Activated naive CD4-positive, alpha-beta T cell treated with anti-CD3 and anti-CD28 coated beads for 36 hours (primary cell): ENCODE data around the gene BICC1. TPM values are rescaled to one million over a fixed set of nuclear protein-coding genes. Genes with fewer than 3 reads are reported as not detected.

Experiments
- CTCF ChIA-PET: fragments of 350-600 bp; sonication (Branson Sonifier 250); formaldehyde crosslinking; loops from one replicate; lab custom pipeline; 2021; ENCODE audit warnings: antibody characterized with exemption; lab: Charles Lee
- DNase-seq: peaks from one replicate; pipeline ENCODE4 v3.0.0-alpha.2; 2020
- H3K27ac Mint-ChIP-seq: one replicate; pipeline ENCODE4 v1.8.0; 2021; ENCODE audit warnings: mild to moderate bottlenecking, mixed read lengths
- H3K27me3 Mint-ChIP-seq: one replicate; pipeline ENCODE4 v1.8.0; 2021; ENCODE audit warnings: low read depth, mixed read lengths
- H3K36me3 Mint-ChIP-seq: one replicate; pipeline ENCODE4 v1.8.0; 2021; ENCODE audit warnings: low read depth, mixed read lengths
- H3K4me1 Mint-ChIP-seq: one replicate; pipeline ENCODE4 v1.8.0; 2021; ENCODE audit warnings: low read depth, mixed read lengths
- H3K4me3 Mint-ChIP-seq: one replicate; pipeline ENCODE4 v1.8.0; 2021; ENCODE audit warnings: mild to moderate bottlenecking, moderate library complexity, mixed read lengths
- H3K9me3 Mint-ChIP-seq: one replicate; pipeline ENCODE4 v1.8.0; 2021; ENCODE audit warnings: mixed read lengths
- intact Hi-C: fragments of 100-400 bp; cut with micrococcal nuclease; formaldehyde crosslinking; loops from one replicate; pipeline ENCODE4 v1.15.1; 2023
- total RNA-seq, 2 experiments: library from RNA; stranded (reverse); gene quantifications; one replicate each; pipeline ENCODE4 v1.2.3, GENCODE V29; 2021

The BICC1 gene
- total RNA-seq, 2 experiments from 2014 or later, result not detected

- CTCF ChIA-PET, result no interaction called here
- no peak for DNase-seq
- H3K4me1 Mint-ChIP-seq, result no peaks in the 10 kb centered on the region
- H3K36me3 Mint-ChIP-seq, result no peaks in the 10 kb centered on the region
- no peaks in the 10 kb centered on the region for H3K9me3 Mint-ChIP-seq
- H3K27me3 Mint-ChIP-seq, result no peaks in the 10 kb centered on the region
- no peak overlapping the region for H3K4me3 Mint-ChIP-seq
- intact Hi-C loops, result no loop called here
- H3K27ac Mint-ChIP-seq, result no peak overlapping the region
Observed at GRCh38 chr10:58575491-58575890, 62.8 kb downstream of the BICC1 start.

- Mint-ChIP-seq H3K4me3 (no peak overlapping the region), H3K27me3 (no peaks in the 10 kb centered on the region), H3K27ac (no peak overlapping the region), H3K9me3 (no peaks in the 10 kb centered on the region), H3K4me1 (no peaks in the 10 kb centered on the region), H3K36me3 (no peaks in the 10 kb centered on the region)
- CTCF ChIA-PET, result no interaction called here
- intact Hi-C loops, result no loop called here
- no peak for DNase-seq
Observed at GRCh38 chr10:58576751-58577436, 64.2 kb downstream of the BICC1 start.

- DNase-seq, result no peak
- CTCF ChIA-PET, result no interaction called here
- H3K36me3 Mint-ChIP-seq, result no peaks in the 10 kb centered on the region
- no peaks in the 10 kb centered on the region for H3K9me3 Mint-ChIP-seq
- intact Hi-C loops, result no loop called here
- no peaks in the 10 kb centered on the region for H3K4me1 Mint-ChIP-seq
- no peaks in the 10 kb centered on the region for H3K27me3 Mint-ChIP-seq
- no peak overlapping the region for H3K4me3 Mint-ChIP-seq
- H3K27ac Mint-ChIP-seq, result no peak overlapping the region
Observed at GRCh38 chr10:58577437-58577777, 64.7 kb downstream of the BICC1 start.

GRCh38 chr10:58578366-58578765, 65.7 kb downstream of the BICC1 start:
- CTCF ChIA-PET, result no interaction called here
- Mint-ChIP-seq H3K4me1 (no peaks in the 10 kb centered on the region), H3K9me3 (no peaks in the 10 kb centered on the region), H3K36me3 (no peaks in the 10 kb centered on the region), H3K27me3 (no peaks in the 10 kb centered on the region), H3K27ac (no peak overlapping the region), H3K4me3 (no peak overlapping the region)
- DNase-seq, result no peak
- intact Hi-C loops, result no loop called here

- intact Hi-C loops, result no loop called here
- CTCF ChIA-PET, result no interaction called here
- H3K36me3 Mint-ChIP-seq, result no peaks in the 10 kb centered on the region
Observed at GRCh38 chr10:58579011-58579655, 66.5 kb downstream of the BICC1 start.

GRCh38 chr10:58582045-58582444, 69.4 kb downstream of the BICC1 start:
- no peak for DNase-seq
- CTCF ChIA-PET, result no interaction called here
- Mint-ChIP-seq H3K9me3 (no peaks in the 10 kb centered on the region), H3K4me1 (no peaks in the 10 kb centered on the region), H3K27me3 (peaks cover 10% of the 10 kb centered on the region), H3K36me3 (no peaks in the 10 kb centered on the region), H3K27ac (no peak overlapping the region), H3K4me3 (no peak overlapping the region)
- intact Hi-C loops, result no loop called here

More at GRCh38 chr10:58579011-58579655, 66.5 kb downstream of the BICC1 start:
- no peak overlapping the region for H3K27ac Mint-ChIP-seq
- peaks cover 5% of the 10 kb centered on the region for H3K27me3 Mint-ChIP-seq
- no peaks in the 10 kb centered on the region for H3K9me3 Mint-ChIP-seq
- no peaks in the 10 kb centered on the region for H3K4me1 Mint-ChIP-seq
- DNase-seq, result no peak
- no peak overlapping the region for H3K4me3 Mint-ChIP-seq

GRCh38 chr10:58585435-58585834, 72.8 kb downstream of the BICC1 start:
- CTCF ChIA-PET, result no interaction called here
- no peak overlapping the region for H3K4me3 Mint-ChIP-seq
- no peaks in the 10 kb centered on the region for H3K36me3 Mint-ChIP-seq
- no peak for DNase-seq
- intact Hi-C loops, result no loop called here
- H3K9me3 Mint-ChIP-seq, result no peaks in the 10 kb centered on the region
- H3K27me3 Mint-ChIP-seq, result peaks cover 15% of the 10 kb centered on the region
- no peaks in the 10 kb centered on the region for H3K4me1 Mint-ChIP-seq
- no peak overlapping the region for H3K27ac Mint-ChIP-seq

GRCh38 chr10:58586282-58587245, 73.9 kb downstream of the BICC1 start:
- H3K27me3 Mint-ChIP-seq, result peaks cover 18% of the 10 kb centered on the region
- H3K9me3 Mint-ChIP-seq, result no peaks in the 10 kb centered on the region
- no peak for DNase-seq
- H3K4me1 Mint-ChIP-seq, result no peaks in the 10 kb centered on the region
- no peak overlapping the region for H3K4me3 Mint-ChIP-seq
- H3K27ac Mint-ChIP-seq, result no peak overlapping the region
- no peaks in the 10 kb centered on the region for H3K36me3 Mint-ChIP-seq
- CTCF ChIA-PET, result no interaction called here
- intact Hi-C loops, result no loop called here

GRCh38 chr10:58587676-58588075, 75.0 kb downstream of the BICC1 start:
- no peak overlapping the region for H3K27ac Mint-ChIP-seq
- no peak for DNase-seq
- H3K27me3 Mint-ChIP-seq, result peaks cover 21% of the 10 kb centered on the region
- no peak overlapping the region for H3K4me3 Mint-ChIP-seq
- no peaks in the 10 kb centered on the region for H3K9me3 Mint-ChIP-seq
- no peaks in the 10 kb centered on the region for H3K4me1 Mint-ChIP-seq
- H3K36me3 Mint-ChIP-seq, result no peaks in the 10 kb centered on the region
- CTCF ChIA-PET, result no interaction called here
- intact Hi-C loops, result no loop called here

GRCh38 chr10:58588673-58589265, 76.1 kb downstream of the BICC1 start:
- peak; percentile 5 for DNase-seq
- intact Hi-C loops, result no loop called here
- Mint-ChIP-seq H3K27ac (no peak overlapping the region), H3K27me3 (peaks cover 22% of the 10 kb centered on the region), H3K36me3 (no peaks in the 10 kb centered on the region), H3K4me3 (no peak overlapping the region), H3K9me3 (no peaks in the 10 kb centered on the region), H3K4me1 (no peaks in the 10 kb centered on the region)
- CTCF ChIA-PET, result interaction anchor here (0.6 to 0.7 kb wide), 2 partner anchors 52 to 273 kb away, joined by 3 read pairs; no protein-coding TSS in a partner anchor

GRCh38 chr10:58590152-58590840, 77.6 kb downstream of the BICC1 start:
- H3K36me3 Mint-ChIP-seq, result no peaks in the 10 kb centered on the region
- no peak overlapping the region for H3K4me3 Mint-ChIP-seq
- intact Hi-C loops, result no loop called here
- no peak overlapping the region for H3K27ac Mint-ChIP-seq
- CTCF ChIA-PET, result no interaction called here
- no peak for DNase-seq
- H3K4me1 Mint-ChIP-seq, result no peaks in the 10 kb centered on the region
- no peaks in the 10 kb centered on the region for H3K9me3 Mint-ChIP-seq
- H3K27me3 Mint-ChIP-seq, result peaks cover 15% of the 10 kb centered on the region

- H3K9me3 Mint-ChIP-seq, result no peaks in the 10 kb centered on the region
- DNase-seq, result no peak
- peaks cover 15% of the 10 kb centered on the region for H3K27me3 Mint-ChIP-seq
- no peak overlapping the region for H3K27ac Mint-ChIP-seq
- no peaks in the 10 kb centered on the region for H3K36me3 Mint-ChIP-seq
- H3K4me3 Mint-ChIP-seq, result no peak overlapping the region
- H3K4me1 Mint-ChIP-seq, result no peaks in the 10 kb centered on the region
- intact Hi-C loops, result no loop called here
- CTCF ChIA-PET, result no interaction called here
Observed at GRCh38 chr10:58590924-58591323, 78.3 kb downstream of the BICC1 start.
